ENCODE data around the gene MED12L. TPM values are rescaled to one million over a fixed set of nuclear protein-coding genes. Genes with fewer than 3 reads are reported as not detected.

Gene MED12L
- total RNA-seq, 2 experiments from 2014 or later = 12.6 to 32.7 TPM

DNA sequence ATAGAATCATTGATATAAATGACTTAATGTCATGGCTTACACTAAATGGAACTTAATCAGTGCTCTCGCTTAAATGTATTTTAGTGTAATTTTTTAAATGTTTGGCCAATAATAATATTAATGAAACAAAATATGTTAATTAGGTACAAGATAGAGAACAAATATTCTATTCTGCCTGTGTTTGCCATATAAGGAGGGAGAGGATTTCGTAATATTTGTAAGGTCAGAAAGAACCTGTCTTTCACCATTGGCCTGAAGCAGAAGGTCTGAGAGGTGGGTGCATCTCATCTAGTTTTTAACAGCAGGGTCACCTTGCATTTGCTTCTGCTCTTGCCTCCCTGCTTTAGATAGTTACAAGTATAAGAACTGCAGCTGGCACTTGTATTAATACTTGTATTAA is 228.7 kb downstream of the MED12L start:
- no peaks in the 10 kb centered on the region for H4K20me1 ChIP-seq (ENCODE audit: insufficient read depth, low read length)
- TF ChIP-seq CTCF (conservative IDR thresholded peaks at IDR 0.05; ENCODE audit: low read length) (no peak), EZH2phosphoT487 (IDR thresholded peaks at IDR 0.05; ENCODE audit: borderline replicate concordance, low read depth, low read length) (no peak)
- DNase-seq (ENCODE audit: low spot score) = no peak
- no peaks in the 10 kb centered on the region for H3K36me3 ChIP-seq (ENCODE audit: insufficient read depth, low read length)
- H3K79me2 ChIP-seq (ENCODE audit: insufficient read depth, low read depth, low read length) = no peaks in the 10 kb centered on the region
- H3K4me3 ChIP-seq (ENCODE audit: low read depth, low read length, poor library complexity, severe bottlenecking) = no peak overlapping the region
- no peak overlapping the region for H2AFZ ChIP-seq (ENCODE audit: low read length)
- no peaks in the 10 kb centered on the region; the same call in 1 of the 2 replicates for H3K9me2 ChIP-seq (ENCODE audit: insufficient read depth, low read length)
- no peaks in the 10 kb centered on the region for H3K9me3 ChIP-seq (ENCODE audit: low read length)
- H3K27ac ChIP-seq (ENCODE audit: low read depth, low read length, poor library complexity, severe bottlenecking) = no peak overlapping the region
- ChIA-PET CTCF (ENCODE audit: unreplicated experiment) (no interaction called here), POLR2A (no interaction called here)
- H3K4me1 ChIP-seq (ENCODE audit: insufficient read depth, low read length, poor library complexity, severe bottlenecking) = no peaks in the 10 kb centered on the region
- no peak overlapping the region for H3K4me2 ChIP-seq (ENCODE audit: low read length)
- intact Hi-C loops (cut with micrococcal nuclease; ENCODE audit: unreplicated experiment) = no loop called here
- BruUV-seq (replicated peaks) = no TSS peak

GRCh38 chr3:151314593-151314992 is 229.1 kb downstream of the MED12L start:
- Histone ChIP-seq H3K4me2 (ENCODE audit: low read length) (no peak overlapping the region), H3K36me3 (ENCODE audit: insufficient read depth, low read length) (no peaks in the 10 kb centered on the region), H3K79me2 (ENCODE audit: insufficient read depth, low read depth, low read length) (no peaks in the 10 kb centered on the region), H3K9me2 (ENCODE audit: insufficient read depth, low read length) (no peaks in the 10 kb centered on the region; the same call in 1 of the 2 replicates), H3K9me3 (ENCODE audit: low read length) (no peaks in the 10 kb centered on the region), H3K4me3 (ENCODE audit: low read depth, low read length, poor library complexity, severe bottlenecking) (no peak overlapping the region), H3K4me1 (ENCODE audit: insufficient read depth, low read length, poor library complexity, severe bottlenecking) (no peaks in the 10 kb centered on the region), H2AFZ (ENCODE audit: low read length) (no peak overlapping the region), H3K27ac (ENCODE audit: low read depth, low read length, poor library complexity, severe bottlenecking) (no peak overlapping the region), H4K20me1 (ENCODE audit: insufficient read depth, low read length) (no peaks in the 10 kb centered on the region)
- no peak for DNase-seq (ENCODE audit: low spot score)
- no peak for TF ChIP-seq CTCF (conservative IDR thresholded peaks at IDR 0.05; ENCODE audit: low read length)
- no peak for TF ChIP-seq EZH2phosphoT487 (IDR thresholded peaks at IDR 0.05; ENCODE audit: borderline replicate concordance, low read depth, low read length)
- intact Hi-C loops (cut with micrococcal nuclease; ENCODE audit: unreplicated experiment) = no loop called here
- ChIA-PET POLR2A (no interaction called here), CTCF (ENCODE audit: unreplicated experiment) (no interaction called here)
- no TSS peak for BruUV-seq (replicated peaks)

DNA sequence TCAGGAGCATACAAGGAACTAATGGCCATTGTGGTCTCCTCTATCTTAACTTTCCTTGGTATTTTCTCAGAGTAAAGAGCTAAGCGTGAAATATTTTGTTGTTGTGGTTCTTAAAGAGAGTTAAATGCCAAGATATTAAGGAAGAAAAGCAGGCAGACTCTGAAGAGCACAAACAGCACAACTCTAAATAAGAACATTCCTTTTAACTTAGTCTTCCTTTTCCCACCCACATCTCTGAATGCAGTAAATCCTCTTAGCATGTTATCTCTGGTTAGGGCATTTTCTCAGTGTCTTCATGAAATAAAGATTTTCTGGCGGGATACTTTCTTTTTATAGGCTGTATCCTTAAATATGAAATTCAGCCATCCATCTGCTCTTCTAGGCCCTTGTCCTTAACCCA is 229.7 kb downstream of the MED12L start:
- intact Hi-C loops (cut with micrococcal nuclease; ENCODE audit: unreplicated experiment) = no loop called here
- ChIA-PET CTCF (ENCODE audit: unreplicated experiment) (no interaction called here), POLR2A (no interaction called here)
- H3K4me3 ChIP-seq (ENCODE audit: low read depth, low read length, poor library complexity, severe bottlenecking) = no peak overlapping the region
- H3K79me2 ChIP-seq (ENCODE audit: insufficient read depth, low read depth, low read length) = no peaks in the 10 kb centered on the region
- H3K27ac ChIP-seq (ENCODE audit: low read depth, low read length, poor library complexity, severe bottlenecking) = no peak overlapping the region
- H4K20me1 ChIP-seq (ENCODE audit: insufficient read depth, low read length) = no peaks in the 10 kb centered on the region
- no peak overlapping the region for H3K4me2 ChIP-seq (ENCODE audit: low read length)
- H3K9me3 ChIP-seq (ENCODE audit: low read length) = no peaks in the 10 kb centered on the region
- no peaks in the 10 kb centered on the region for H3K36me3 ChIP-seq (ENCODE audit: insufficient read depth, low read length)
- no peaks in the 10 kb centered on the region for H3K4me1 ChIP-seq (ENCODE audit: insufficient read depth, low read length, poor library complexity, severe bottlenecking)
- no peak for DNase-seq (ENCODE audit: low spot score)
- no peak overlapping the region for H2AFZ ChIP-seq (ENCODE audit: low read length)
- TF ChIP-seq CTCF (conservative IDR thresholded peaks at IDR 0.05; ENCODE audit: low read length) (no peak), EZH2phosphoT487 (IDR thresholded peaks at IDR 0.05; ENCODE audit: borderline replicate concordance, low read depth, low read length) (no peak)
- no peaks in the 10 kb centered on the region; the same call in 1 of the 2 replicates for H3K9me2 ChIP-seq (ENCODE audit: insufficient read depth, low read length)
- BruUV-seq (replicated peaks) = no TSS peak

Data from OCI-LY7 (cell line).